Progenitor cell of endocrine pancreas (in vitro differentiated cells): ENCODE data around the gene ITSN2. TPM values are rescaled to one million over a fixed set of nuclear protein-coding genes. Genes with fewer than 3 reads are reported as not detected.

Source experiments
- DNase-seq: peaks from one replicate; pipeline ENCODE4 v3.0.0; 2021; ENCODE audit warnings: low spot score; ENCODE audit not compliant: unreplicated experiment
- H3K27ac Mint-ChIP-seq: 2 replicates; pipeline ENCODE4 v1.8.0; 2021; ENCODE audit warnings: mild to moderate bottlenecking, moderate library complexity, mixed read lengths
- H3K27me3 Mint-ChIP-seq: 2 replicates; pipeline ENCODE4 v1.8.0; 2021; ENCODE audit warnings: mixed read lengths
- H3K36me3 Mint-ChIP-seq: 2 replicates; pipeline ENCODE4 v1.8.0; 2022; ENCODE audit warnings: mixed read lengths; ENCODE audit not compliant: insufficient read depth
- H3K4me1 Mint-ChIP-seq: 2 replicates; pipeline ENCODE4 v1.8.0; 2021; ENCODE audit warnings: low read depth, mixed read lengths
- H3K4me3 Mint-ChIP-seq: 2 replicates; pipeline ENCODE4 v1.8.0; 2021; ENCODE audit warnings: low read depth, mild to moderate bottlenecking, moderate library complexity, mixed read lengths
- H3K9me3 Mint-ChIP-seq: 2 replicates; pipeline ENCODE4 v1.8.0; 2021; ENCODE audit warnings: low read depth, mixed read lengths
- CTCF ChIP-seq: fragments of 200-600 bp; sonication (generic); IDR thresholded peaks from one replicate; pipeline ENCODE4 v1.5.0; 2021; ENCODE audit warnings: antibody characterized with exemption, mild to moderate bottlenecking; ENCODE audit not compliant: unreplicated experiment
- total RNA-seq: library from RNA; stranded (reverse); gene quantifications from 2 replicates; pipeline ENCODE4 v1.2.1, GENCODE V29; 2021

ITSN2 gene
- total RNA-seq, 1 donor from 2014 or later, result 26.7 TPM

DNA sequence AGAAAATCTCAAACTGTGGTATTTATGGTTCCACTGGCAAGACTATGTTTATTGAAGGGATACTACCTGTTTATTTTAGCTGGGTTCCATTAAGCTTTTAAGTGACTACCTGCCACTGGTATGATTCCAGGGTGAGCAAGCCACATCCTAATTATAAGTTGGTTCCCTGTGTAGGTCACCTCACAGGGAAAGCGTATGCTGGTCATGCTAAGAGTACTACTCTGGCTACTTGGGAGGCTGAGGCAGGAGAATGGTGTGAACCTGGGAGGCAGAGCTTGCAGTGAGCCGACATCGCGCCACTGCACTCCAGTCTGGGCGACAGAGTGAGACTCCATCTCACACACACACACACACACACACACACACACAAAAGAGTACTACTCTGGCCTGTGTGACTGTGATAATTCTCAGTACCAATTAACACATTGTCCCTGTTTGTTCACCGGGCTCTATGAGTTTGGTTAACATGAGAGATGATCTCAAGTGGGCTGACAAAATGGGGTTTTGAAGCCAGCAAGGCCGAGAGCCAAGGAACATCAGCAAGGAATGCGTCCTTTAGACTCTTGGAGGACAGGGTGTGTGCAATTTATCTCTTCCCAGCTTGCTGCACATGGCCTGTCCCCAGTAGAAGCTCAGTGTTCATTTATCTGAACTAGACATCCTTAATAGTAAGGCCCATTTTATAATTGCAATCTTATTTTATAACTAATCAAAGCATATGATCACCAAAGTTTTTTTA, 15.2 kb upstream of the ITSN2 start:
- Mint-ChIP-seq H3K4me1 (no peaks in the 10 kb centered on the region), H3K4me3 (no peak overlapping the region), H3K9me3 (no peaks in the 10 kb centered on the region), H3K36me3 (no peaks in the 10 kb centered on the region), H3K27ac (no peak overlapping the region), H3K27me3 (no peaks in the 10 kb centered on the region)
- DNase-seq, result no peak
- TF ChIP-seq CTCF, result no peak

- no peak overlapping the region for H3K27ac Mint-ChIP-seq
- H3K36me3 Mint-ChIP-seq, result no peaks in the 10 kb centered on the region
- no peak for TF ChIP-seq CTCF
- no peak overlapping the region for H3K4me3 Mint-ChIP-seq
- no peaks in the 10 kb centered on the region for H3K27me3 Mint-ChIP-seq
- DNase-seq, result no peak
- H3K9me3 Mint-ChIP-seq, result no peaks in the 10 kb centered on the region
- H3K4me1 Mint-ChIP-seq, result no peaks in the 10 kb centered on the region
Measured at GRCh38 chr2:24374301-24374700, 14.0 kb upstream of the ITSN2 start.

GRCh38 chr2:24372033-24372432, 11.7 kb upstream of the ITSN2 start:
- TF ChIP-seq CTCF, result no peak
- H3K4me1 Mint-ChIP-seq, result no peaks in the 10 kb centered on the region
- H3K27me3 Mint-ChIP-seq, result no peaks in the 10 kb centered on the region

GRCh38 chr2:24365826-24366225, 5.5 kb upstream of the ITSN2 start:
- peaks cover 4% of the 10 kb centered on the region for H3K4me1 Mint-ChIP-seq
- H3K9me3 Mint-ChIP-seq, result no peaks in the 10 kb centered on the region

More at GRCh38 chr2:24372033-24372432, 11.7 kb upstream of the ITSN2 start:
- H3K9me3 Mint-ChIP-seq, result no peaks in the 10 kb centered on the region
- H3K4me3 Mint-ChIP-seq, result no peak overlapping the region
- no peaks in the 10 kb centered on the region for H3K36me3 Mint-ChIP-seq
- no peak overlapping the region for H3K27ac Mint-ChIP-seq
- no peak for DNase-seq

DNA sequence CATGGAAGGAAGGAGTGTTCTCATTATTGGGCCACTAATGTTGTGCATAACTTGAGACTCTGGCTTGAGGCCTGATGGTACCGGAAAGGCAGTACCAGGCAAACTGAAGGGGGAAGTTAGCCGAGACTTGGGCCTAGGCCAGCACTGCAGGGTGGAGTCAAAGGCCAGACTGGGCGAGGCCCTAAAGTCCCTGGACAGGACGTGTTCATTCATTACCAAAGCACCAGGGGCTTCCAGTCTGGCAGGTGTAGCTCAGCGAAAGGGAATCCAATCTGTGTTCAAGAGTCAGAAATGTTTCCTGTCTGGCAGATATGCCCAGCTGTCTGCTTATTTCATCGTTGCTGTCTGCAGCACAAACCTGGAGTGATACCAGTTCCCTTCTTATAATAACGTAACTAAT, 4.7 kb upstream of the ITSN2 start:
- no peaks in the 10 kb centered on the region for H3K27me3 Mint-ChIP-seq
- H3K27ac Mint-ChIP-seq, result no peak overlapping the region
- H3K4me1 Mint-ChIP-seq, result peaks cover 4% of the 10 kb centered on the region
- H3K36me3 Mint-ChIP-seq, result no peaks in the 10 kb centered on the region
- no peak overlapping the region for H3K4me3 Mint-ChIP-seq
- no peaks in the 10 kb centered on the region for H3K9me3 Mint-ChIP-seq
- no peak for TF ChIP-seq CTCF
- DNase-seq, result no peak

More at GRCh38 chr2:24365826-24366225, 5.5 kb upstream of the ITSN2 start:
- H3K36me3 Mint-ChIP-seq, result no peaks in the 10 kb centered on the region
- no peak overlapping the region for H3K4me3 Mint-ChIP-seq
- DNase-seq, result no peak
- no peak for TF ChIP-seq CTCF
- no peak overlapping the region for H3K27ac Mint-ChIP-seq
- H3K27me3 Mint-ChIP-seq, result no peaks in the 10 kb centered on the region
